Body of pancreas (tissue), 4 donors: Measurements from ENCODE around the gene BLOC1S5. TPM values are rescaled to one million over a fixed set of nuclear protein-coding genes. Genes with fewer than 3 reads are reported as not detected.

ENCODE experiments used
- ATAC-seq: fragments of 150-250 bp; one replicate; pipeline ENCODE4 v1.9.1; 2016
- DNase-seq, 4 donors: peaks; one replicate each; pipeline ENCODE4 v3.0.0-alpha.2; 2019
- H3K27ac ChIP-seq, 4 donors: fragments of 200-600 bp; sonication (generic); 1 replicate in 3 of 4; 2 replicates in 1 of 4; pipeline versions ENCODE4 v1.5.1 to v1.6.1; 2016 to 2019; ENCODE audit warnings: mild to moderate bottlenecking in 1 of 4, mixed read lengths in 1 of 4, moderate library complexity in 1 of 4
- H3K27me3 ChIP-seq, 2 donors: fragments of 200-600 bp; sonication (generic); one replicate each; pipeline ENCODE4 v1.6.0; 2016; ENCODE audit warnings: mild to moderate bottlenecking in 1 of 2
- H3K36me3 ChIP-seq, 2 donors: fragments of 200-600 bp; sonication (generic); replicated peaks in 1 of 2; 2 replicates each; pipeline ENCODE4 v1.5.1; 2016; ENCODE audit warnings: low read depth in 2 of 2; ENCODE audit not compliant: insufficient read depth in 1 of 2
- H3K4me1 ChIP-seq: fragments of 200-600 bp; sonication (generic); one replicate; pipeline ENCODE4 v1.6.0; 2016
- H3K4me3 ChIP-seq, 2 donors: fragments of 200-600 bp; sonication (generic); 1 replicate in 1 of 2; 2 replicates in 1 of 2; pipeline ENCODE4 v1.5.1; 2016 to 2019
- H3K9me3 ChIP-seq, 3 donors: fragments of 200-600 bp; sonication (generic); 1 replicate in 2 of 3; 2 replicates in 1 of 3; pipeline ENCODE4 v1.5.1; 2016
- CTCF ChIP-seq, 7 experiments: fragments of 450-650 bp in 4 of 7; fragments of 200-600 bp in 3 of 7; sonication (generic) in 3 of 7; IDR thresholded peaks; one replicate each; pipeline ENCODE4 v1.5.1; 2016 to 2019; ENCODE audit warnings: antibody characterized with exemption in 7 of 7
- POLR2A ChIP-seq, 3 donors: fragments of 450-650 bp; IDR thresholded peaks; one replicate each; pipeline ENCODE4 v1.6.1; 2016; ENCODE audit warnings: antibody characterized with exemption in 3 of 3, mild to moderate bottlenecking in 2 of 3
- WGBS, 2 donors: methylation state at CpG; one replicate each; pipeline ENCODE4 v1.1.5; 2017; 5-methylcytosine and 5-hydroxymethylcytosine counted together
- intact Hi-C: fragments of 100-400 bp; cut with DNase I; formaldehyde crosslinking; loops from one replicate; pipeline ENCODE4 v1.15.1; 2023
- total RNA-seq, 2 donors: library from RNA; depleted of rRNA; stranded (reverse); fragments of >200 nt; gene quantifications; one replicate each; pipeline ENCODE4 v1.1.0, GENCODE V29; 2016

BLOC1S5 gene
- total RNA-seq, 2 donors from 2014 or later = 2.6 to 4.4 TPM

GRCh38 chr6:8064638-8065518 lies 689 bp upstream of the BLOC1S5 start:
- Histone ChIP-seq H3K36me3 (peaks cover 0 to 1% of the 10 kb centered on the region in 2 donors), H3K27me3 (no peaks in the 10 kb centered on the region), H3K27ac (peak overlapping the region in 3 of 4 donors; percentile 71 to 89 (median 78)), H3K9me3 (no peaks in the 10 kb centered on the region), H3K4me3 (peak overlapping the region in 1 of 2 donors; percentile 73), H3K4me1 (peaks cover 6% of the 10 kb centered on the region)
- intact Hi-C loops = no loop called here
- WGBS, 2 donors = 67 to 80% methylated on average over 7 of the region's 7 CpGs
- TF ChIP-seq POLR2A (IDR thresholded peaks at IDR 0.05) = no peak
- peak in 1 of 7 experiments; percentile 3 for TF ChIP-seq CTCF (IDR thresholded peaks at IDR 0.05)
- no peak for DNase-seq
- ATAC-seq = no peak

GRCh38 chr6:8061736-8062135 lies 2.5 kb downstream of the BLOC1S5 start:
- no peak for DNase-seq
- Histone ChIP-seq H3K36me3 (peaks cover 0 to 3% of the 10 kb centered on the region in 2 donors), H3K9me3 (no peaks in the 10 kb centered on the region), H3K4me1 (peaks cover 6% of the 10 kb centered on the region), H3K27me3 (no peaks in the 10 kb centered on the region), H3K4me3 (no peak overlapping the region), H3K27ac (no peak overlapping the region)
- intact Hi-C loops = no loop called here
- TF ChIP-seq POLR2A (IDR thresholded peaks at IDR 0.05) (no peak), CTCF (IDR thresholded peaks at IDR 0.05) (no peak)
- no peak for ATAC-seq
- WGBS, 2 donors = 68% methylated on average over 4 of the region's 4 CpGs

- intact Hi-C loops = no loop called here
- 80 to 85% methylated on average over 3 of the region's 3 CpGs for WGBS, 2 donors
- peaks cover 6% of the 10 kb centered on the region for H3K4me1 ChIP-seq
- no peak for ATAC-seq
- no peak overlapping the region for H3K27ac ChIP-seq
- no peak for DNase-seq
- no peaks in the 10 kb centered on the region for H3K27me3 ChIP-seq
- no peak overlapping the region for H3K4me3 ChIP-seq
- peaks cover 0 to 3% of the 10 kb centered on the region in 2 donors for H3K36me3 ChIP-seq
- no peaks in the 10 kb centered on the region for H3K9me3 ChIP-seq
- no peak for TF ChIP-seq POLR2A (IDR thresholded peaks at IDR 0.05)
- no peak for TF ChIP-seq CTCF (IDR thresholded peaks at IDR 0.05)
Observed at GRCh38 chr6:8060346-8060745, 3.8 kb downstream of the BLOC1S5 start.

- Histone ChIP-seq H3K4me1 (no peaks in the 10 kb centered on the region), H3K9me3 (no peaks in the 10 kb centered on the region), H3K4me3 (no peak overlapping the region), H3K36me3 (peaks cover 0 to 3% of the 10 kb centered on the region in 2 donors), H3K27me3 (no peaks in the 10 kb centered on the region), H3K27ac (no peak overlapping the region)
- intact Hi-C loops = no loop called here
- ATAC-seq (no peak), DNase-seq (no peak)
- TF ChIP-seq POLR2A (IDR thresholded peaks at IDR 0.05) = no peak
- TF ChIP-seq CTCF (IDR thresholded peaks at IDR 0.05) = peak in 5 of 7 experiments; percentile 7 to 29 (median 19)
Observed at GRCh38 chr6:8059129-8059528, 5.1 kb downstream of the BLOC1S5 start.
